Stimulated activated naive CD8-positive, alpha-beta T cell treated with anti-CD3 and anti-CD28 coated beads, Interleukin-15, Interleukin-2, amounts not matched to agents 100 U/mL and 50 U/mL, for 24 hours (primary cell): ENCODE data around the gene CD244.
"Not testable (repeated sequence)": the region's sequence is repeated elsewhere in the genome, so short reads cannot be mapped to it uniquely, and the experiment has no call there.

ENCODE experiments used
- ATAC-seq: fragments of 150-1000 bp; cut with Tn5 transposase; one replicate; pipeline ENCODE4 v1.10.0; 2021
- DNase-seq: peaks from one replicate; pipeline ENCODE4 v3.0.0; 2021

CD244 gene

DNA sequence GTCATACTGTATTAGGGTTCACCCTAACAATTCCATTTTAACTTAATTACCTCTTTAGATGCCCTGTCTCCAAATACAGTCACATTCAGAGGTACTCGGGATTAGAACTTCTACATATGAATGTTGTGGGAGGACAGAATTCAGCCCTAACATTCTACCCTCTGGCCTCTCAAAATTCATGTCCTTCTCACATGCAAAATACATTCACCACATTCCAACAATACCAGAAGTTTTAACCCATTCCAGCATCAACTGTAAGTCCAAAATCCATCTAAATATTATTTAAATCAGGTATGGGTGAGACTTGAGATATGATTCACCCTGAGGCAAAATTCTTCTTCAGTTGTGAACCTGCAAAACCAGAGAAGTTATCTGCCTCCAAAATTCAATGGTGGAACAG, 52.2 kb downstream of the CD244 start:
- ATAC-seq (no peak), DNase-seq (no peak)

DNA sequence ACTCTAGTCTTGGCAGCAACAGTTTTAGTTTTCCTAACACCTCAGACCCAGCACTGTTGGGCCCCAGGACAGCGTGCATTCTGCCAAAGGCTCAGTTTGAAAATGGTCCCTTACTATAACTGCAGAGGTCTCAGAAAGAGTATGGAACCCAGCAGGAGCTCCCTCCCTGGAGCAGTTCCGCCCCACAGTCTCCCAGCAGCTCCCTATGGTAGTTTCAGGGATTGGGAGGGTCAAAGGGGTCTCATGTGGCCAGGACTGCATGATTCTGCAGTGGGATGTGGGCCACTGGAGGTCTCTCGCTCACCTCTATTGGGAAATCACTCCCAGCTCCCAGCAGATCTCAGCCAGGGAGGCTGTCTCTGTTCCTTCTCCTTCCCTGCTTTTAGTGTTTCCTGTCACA, 54.4 kb downstream of the CD244 start:
- no peak for ATAC-seq
- DNase-seq = no peak

DNA sequence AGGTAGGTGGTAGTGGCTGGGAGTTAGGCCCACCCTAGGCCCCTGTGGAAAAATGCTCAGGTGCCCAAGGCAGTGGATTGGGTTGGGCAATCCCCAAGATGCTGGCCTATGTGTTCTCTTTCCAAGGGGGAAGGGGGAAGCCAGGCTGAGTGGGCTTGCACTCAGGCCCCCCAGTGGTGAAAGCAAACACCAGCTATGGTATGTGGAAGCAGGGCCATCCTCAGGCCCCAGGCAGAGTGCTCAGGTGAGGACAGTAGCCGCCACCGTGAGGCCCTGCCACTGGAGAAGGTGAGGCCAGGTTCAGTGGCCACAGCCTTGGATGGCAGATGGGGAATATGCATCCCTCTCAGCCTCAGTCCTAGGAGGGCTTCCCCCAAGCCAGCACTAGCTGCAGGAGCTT, 54.9 kb downstream of the CD244 start:
- DNase-seq (no peak), ATAC-seq (no peak)

DNA sequence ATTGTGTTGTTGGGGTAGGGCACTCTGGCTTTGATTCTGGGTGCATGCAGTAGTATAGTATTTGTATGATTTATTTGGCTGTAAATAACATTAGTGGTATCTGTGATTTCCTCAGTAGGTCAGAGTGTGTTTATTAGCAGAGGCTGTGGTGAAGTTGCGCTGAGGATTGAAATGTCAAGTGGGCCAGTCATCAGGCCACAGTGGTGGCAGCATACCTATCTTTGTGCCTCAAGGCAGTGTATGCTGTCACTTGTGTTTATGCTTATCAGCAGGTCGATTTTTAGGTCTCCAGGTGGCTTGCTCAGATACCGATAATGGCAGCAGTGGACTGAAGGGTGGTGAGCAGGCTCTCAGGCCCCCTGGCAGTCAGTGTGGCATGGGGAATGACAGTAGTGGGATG, 55.4 kb downstream of the CD244 start:
- DNase-seq (no peak), ATAC-seq (peak; percentile 60)

DNA sequence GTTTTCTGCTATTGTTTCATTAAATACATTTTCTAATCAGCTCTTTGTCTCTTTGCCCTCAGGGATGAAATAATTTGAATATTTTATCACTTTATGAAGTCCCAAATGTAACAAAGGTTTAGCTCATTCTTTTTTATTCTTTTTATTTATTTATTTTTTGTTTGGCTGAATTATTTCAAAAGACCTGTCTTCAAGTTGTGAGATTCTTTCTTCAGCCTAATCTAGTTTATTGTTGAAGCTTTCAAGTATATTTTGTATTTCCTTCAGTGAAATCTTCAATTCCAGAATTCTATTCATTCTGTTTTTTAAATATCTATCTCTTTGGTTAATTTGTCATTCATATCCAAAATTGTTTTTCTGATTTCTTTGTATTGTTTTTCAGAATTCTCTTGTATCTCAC, 55.9 kb downstream of the CD244 start:
- DNase-seq (no peak), ATAC-seq (no peak)

DNA sequence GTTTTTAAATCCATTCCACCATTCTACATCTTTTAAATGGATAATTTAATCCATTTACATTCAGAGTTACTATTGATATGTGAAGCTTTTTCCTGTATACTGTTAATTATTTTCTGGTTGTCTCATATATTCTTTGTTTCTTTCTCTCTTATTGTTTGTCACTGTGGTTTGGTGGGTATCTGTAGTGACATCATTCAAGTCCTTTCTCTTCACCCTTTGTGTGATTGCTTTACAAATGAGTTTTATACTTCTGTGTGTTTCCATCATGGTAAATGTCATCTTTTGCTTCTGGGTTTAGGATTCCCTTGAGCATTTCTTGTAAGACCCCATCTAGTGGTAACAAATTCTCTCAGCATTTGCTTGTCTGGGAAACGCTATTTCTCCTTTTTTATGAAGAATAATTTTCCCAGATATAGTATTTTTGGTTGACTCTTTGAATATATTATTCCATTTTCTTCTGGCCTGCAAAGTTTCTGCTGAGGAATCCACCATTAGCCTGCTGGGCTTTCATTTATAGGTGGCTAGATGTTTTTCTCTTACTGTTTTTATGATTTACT, 56.5 kb downstream of the CD244 start:
- ATAC-seq = peak; percentile 79
- DNase-seq = no peak

DNA sequence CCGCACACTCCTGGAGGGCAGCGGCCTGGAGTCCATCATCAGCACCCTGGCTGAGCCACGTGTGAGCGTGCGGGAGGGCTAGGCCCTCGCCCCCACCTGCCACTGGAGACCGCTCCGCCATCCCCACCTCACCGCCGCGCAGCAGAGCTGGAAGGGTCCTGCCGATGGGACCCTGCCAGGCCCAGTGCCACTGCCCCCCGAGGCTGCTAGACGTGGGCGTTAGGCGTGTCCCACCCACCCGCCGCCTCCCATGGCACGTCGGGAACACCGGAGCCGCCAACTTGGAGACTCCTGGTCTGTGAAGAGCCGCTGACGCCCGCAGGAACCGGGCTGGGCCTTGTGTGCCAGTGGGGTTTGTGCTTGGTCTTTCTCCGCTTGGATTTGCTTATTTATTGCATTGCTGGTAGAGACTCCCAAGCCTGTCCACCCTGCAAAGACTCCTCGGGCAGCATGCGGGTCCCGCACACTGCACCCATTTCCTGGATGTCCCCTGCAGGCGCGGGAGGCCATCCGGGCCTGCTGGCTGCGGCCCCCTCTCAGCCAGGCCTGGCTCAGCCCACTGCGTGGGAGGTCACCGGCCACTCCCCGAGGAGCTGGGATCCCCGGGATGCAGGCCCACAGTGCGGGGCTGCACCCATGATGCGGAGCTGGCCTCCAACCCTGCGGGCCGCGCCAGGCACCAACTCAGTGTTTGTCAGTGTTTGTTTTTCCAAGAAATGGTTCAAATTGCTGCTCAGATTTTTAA, 60.7 kb downstream of the CD244 start:
- ATAC-seq (no peak), DNase-seq (no peak)

DNA sequence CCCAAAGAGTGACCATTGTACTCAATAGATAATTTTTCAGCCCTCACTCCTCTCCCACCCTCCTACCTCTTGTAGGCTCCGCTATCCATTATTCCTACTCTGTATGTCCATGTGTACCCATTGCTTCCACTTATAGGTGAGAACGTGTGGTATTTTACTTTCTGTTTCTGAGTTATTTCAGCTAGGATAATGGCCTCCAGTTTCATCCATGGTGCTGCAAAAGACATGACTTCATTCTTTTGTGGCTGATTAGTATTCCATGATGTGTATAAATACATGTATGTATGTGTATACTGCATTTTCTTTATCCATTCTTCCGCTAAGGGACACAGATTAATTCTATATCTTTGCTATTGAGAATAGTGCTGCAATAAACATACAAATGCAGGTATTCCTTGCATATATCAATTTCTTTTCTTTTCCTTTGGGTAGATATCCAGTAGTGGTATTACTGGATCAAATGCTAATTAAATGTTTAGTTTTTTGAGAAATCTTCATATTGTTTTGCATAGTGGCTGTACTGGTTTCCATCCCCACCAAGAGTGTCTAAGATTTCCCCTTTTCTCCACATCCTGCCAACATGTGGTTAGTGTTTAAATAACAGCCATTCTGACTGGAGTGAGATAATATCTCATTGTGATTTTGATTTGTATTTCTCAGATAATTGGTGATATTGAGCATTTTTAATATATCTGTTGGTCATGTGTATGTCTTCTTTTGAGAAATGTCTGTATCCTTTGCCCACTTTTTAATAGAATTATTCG, 61.9 kb downstream of the CD244 start:
- DNase-seq (no peak), ATAC-seq (peak; percentile 8)

DNA sequence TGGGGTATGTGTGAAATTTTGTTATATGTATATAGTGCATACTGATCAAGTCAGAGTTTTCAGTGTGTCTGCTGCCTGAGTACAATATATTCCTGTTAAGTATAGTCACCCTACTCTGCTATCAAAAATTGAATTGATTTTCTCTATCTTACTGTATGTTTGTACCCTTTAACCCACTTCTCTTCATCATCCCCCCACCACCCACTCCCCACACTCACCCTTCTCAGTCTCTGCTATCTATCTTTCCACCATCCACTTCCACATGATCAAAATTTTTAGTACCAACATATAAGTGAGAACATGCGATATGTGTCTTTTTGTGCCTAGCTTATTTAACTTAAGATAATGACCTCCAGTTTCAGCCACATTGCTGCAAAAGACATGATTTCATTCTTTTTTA, 62.5 kb downstream of the CD244 start:
- no peak for DNase-seq
- peak; percentile 8 for ATAC-seq

DNA sequence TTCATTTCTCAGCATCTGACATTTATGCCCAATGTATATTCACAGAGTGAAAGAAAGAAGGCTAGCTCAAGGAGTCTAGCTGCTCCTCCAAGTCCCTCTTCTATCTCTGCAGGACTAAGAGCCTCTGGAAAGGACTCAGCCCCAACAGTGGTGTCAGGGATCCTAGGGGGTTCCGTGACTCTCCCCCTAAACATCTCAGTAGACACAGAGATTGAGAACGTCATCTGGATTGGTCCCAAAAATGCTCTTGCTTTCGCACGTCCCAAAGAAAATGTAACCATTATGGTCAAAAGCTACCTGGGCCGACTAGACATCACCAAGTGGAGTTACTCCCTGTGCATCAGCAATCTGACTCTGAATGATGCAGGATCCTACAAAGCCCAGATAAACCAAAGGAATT, 63.0 kb downstream of the CD244 start:
- DNase-seq = no peak
- no peak for ATAC-seq

DNA sequence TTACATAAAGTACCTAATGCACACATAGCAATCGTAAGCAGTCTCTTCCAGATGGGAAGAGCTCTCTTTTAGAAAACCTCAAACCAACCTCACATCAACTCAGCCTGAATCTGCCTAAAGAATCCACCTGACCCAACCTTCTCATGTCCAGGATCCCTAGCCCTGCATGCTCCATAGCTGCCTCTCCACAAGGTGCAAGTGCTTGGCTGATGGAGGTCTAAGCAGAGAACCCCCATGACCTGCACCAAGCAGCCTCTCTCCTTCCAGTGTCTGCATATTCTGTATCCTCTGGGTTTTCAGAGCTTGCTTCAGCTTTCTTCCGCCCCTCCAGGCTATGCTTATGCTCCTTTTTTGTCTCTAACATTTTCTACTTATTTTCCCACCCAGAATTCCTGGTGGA, 64.2 kb downstream of the CD244 start:
- ATAC-seq (no peak), DNase-seq (no peak)

DNA sequence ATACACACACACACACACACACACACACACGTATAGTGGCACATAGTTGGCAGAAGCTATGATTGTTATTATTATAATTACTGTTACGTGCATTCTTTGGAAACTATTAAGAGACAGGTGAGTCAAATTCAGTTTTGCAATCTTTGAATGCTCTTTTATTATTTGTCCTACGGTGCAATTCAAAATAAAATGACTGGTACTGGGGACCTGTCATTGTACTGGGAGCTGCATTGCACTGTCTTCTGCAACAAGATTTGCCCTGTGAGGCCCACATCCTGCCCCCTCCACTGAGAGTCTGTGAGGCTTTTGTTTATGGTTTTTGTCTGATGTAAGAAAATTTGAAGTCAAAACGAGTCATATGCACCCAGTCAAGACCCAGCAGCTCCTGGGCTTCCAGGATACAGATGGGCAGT, 64.8 kb downstream of the CD244 start:
- ATAC-seq (peak; percentile 44), DNase-seq (peak; percentile 54)

DNA sequence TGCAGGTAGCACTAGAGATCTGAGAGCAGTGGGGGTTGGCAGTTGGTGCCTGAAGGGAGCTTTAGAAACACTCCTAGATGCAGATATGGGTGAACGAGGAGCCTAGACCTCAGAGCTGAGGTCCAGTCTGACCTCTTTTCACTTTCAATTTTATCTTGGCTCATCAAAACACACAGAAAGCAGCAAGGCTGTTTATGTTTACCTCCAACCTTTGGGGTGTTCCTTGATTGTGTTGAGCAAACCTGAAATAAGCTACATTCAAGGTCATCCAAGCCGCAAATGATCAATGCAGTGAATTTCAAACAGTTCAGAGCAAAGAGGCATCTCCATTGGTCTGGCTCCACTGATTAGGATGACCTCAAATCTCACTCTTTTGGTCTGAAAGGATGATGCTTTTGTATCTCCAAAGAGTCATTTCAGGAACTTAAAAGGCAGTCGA, 65.4 kb downstream of the CD244 start:
- DNase-seq (no peak), ATAC-seq (no peak)

DNA sequence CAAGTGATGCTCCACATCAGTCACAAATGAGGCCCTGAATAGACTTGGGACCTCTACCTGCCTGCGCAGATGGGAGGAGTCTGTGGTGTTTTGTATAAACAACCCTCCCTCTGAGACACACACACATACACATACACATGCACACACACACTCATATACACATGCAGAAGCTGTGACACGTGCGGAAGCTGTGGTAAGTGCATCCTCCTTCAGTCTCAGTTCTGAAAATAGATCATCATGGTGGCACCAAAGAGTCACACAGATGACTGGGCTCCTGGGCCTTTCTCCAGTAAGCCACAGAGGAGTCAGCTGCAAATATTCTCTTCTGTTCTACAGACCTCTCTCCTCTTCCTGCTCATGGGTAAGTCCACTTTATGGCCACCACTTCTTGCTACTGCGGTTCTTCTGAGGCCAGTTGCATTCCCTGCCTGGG, 66.7 kb downstream of the CD244 start, which contains the start of gene LY9:
TSS of gene LY9 (plus strand) at position 224 of the 433 bp plus-strand sequence. CDS start at position 238, 14 bp downstream.
- ATAC-seq (peak; percentile 85), DNase-seq (peak; percentile 67)

DNA sequence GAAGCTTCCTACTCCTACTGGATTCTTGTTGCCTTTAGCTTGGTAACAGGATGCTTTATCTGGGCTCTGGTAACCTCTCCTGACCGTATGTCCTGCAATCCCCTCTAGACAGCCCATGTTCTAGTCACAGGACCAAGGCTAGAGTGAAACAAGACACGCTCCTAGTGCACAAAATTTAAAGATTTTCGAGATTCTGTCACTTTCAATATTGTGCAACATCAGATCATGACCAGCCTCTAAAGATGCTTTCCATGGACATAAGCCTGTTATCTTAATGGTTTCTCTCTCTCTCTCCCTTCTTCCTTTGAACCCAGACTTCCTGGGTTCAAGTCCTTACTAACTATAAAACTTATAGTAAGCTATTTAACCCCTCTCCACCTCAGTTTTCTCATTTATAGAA, 68.3 kb downstream of the CD244 start:
- no peak for DNase-seq
- ATAC-seq = no peak

DNA sequence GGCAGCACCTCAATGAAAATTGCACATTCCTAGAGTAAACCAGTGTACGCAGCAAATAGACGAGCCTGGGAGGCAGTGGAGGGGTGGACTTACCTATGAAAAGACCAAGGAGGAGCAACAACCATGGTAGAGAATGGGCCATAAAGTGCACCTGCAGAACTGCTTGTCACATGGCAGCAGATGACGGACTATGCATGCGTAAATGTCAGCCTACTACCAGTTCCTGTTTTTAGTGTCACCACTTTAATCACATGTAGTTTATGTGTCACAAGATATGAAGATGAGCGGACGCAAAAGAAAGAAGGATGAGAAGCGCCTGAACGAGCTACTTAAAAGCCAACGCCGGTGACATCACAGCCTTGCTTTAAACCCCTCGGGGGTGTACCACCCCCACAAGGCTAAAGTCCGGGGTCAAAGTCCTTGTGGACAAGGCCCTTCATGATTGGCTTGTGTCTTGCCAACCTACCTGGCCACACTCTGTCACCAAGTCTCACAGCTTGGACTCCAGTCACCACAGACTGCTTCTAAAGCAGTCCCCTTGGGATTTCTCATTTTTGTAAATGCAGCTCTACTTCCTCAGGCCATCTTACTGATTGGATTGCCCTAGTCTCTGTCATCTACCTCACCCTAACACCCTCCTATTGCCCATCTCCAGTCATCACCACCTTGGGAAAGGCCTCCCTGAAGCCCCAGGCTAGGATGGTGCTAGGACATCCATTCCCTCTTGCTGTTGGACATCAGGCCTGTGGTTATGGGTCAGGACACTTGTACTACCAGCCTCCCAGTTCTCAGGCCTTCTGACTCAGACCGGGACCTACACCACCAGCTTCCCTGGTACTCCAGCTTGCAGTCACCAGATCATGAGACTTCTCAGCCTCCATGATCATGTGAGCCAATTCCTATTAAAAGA, 72.7 kb downstream of the CD244 start:
- DNase-seq = no peak
- ATAC-seq = peak; percentile 74

DNA sequence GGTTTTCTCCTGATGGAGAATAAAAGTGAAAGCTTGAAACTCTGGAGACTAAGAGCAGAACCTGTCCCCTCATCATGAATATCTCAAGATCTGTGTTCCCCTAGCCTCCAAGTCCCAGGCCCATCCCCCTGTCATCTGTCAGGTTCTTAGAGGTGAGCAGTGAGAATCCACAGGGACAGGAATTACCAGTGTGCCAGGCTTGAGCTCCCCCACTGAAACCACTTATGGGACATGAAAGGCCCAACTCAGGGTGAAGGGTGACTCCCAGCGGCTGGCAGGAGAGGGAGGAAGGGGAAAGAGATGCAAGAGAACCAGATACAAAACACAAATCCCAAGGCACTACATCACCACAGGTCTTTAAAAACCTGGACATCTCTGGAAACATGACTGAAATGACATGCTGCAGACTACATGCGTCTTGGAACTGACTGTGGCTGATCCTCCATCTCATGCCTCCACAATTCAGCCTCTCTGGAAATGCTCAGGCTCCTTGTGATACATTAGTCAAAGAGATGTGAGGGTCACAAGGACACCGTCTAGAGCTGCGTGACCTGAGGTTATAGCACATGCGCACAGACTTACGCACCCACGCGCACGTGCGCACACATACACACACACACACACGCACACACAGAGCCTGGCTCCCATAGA, 73.5 kb downstream of the CD244 start:
- ATAC-seq = no peak
- no peak for DNase-seq

DNA sequence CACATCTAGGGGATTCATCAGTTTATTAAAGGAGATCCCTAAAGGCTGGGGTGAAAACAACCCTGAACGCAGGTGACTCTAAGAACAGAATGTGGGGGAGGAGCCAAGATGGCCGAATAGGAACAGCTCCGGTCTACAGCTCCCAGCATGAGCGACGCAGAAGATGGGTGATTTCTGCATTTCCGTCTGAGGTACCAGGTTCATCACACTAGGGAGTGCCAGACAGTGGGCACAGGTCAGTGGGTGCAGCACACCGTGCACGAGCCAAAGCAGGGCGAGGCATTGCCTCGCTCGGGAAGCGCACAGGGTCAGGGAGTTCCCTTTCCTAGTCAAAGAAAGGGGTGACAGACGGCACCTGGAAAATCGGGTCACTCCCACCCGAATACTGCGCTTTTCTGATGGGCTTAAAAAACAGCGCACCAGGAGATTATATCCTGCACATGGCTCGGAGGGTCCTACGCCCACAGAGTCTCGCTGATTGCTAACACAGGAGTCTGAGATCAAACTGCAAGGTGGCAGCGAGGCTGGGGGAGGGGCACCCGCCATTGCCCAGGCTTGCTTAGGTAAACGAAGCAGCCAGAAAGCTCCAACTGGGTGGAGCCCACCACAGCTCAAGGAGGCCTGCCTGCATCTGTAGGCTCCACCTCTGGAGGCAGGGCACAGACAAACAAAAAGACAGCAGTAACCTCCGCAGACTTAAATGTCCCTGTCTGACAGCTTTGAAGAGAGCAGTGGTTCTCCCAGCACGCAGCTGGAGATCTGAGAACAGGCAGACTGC, 79.5 kb downstream of the CD244 start:
- ATAC-seq, DNase-seq: not testable (repeated sequence)

DNA sequence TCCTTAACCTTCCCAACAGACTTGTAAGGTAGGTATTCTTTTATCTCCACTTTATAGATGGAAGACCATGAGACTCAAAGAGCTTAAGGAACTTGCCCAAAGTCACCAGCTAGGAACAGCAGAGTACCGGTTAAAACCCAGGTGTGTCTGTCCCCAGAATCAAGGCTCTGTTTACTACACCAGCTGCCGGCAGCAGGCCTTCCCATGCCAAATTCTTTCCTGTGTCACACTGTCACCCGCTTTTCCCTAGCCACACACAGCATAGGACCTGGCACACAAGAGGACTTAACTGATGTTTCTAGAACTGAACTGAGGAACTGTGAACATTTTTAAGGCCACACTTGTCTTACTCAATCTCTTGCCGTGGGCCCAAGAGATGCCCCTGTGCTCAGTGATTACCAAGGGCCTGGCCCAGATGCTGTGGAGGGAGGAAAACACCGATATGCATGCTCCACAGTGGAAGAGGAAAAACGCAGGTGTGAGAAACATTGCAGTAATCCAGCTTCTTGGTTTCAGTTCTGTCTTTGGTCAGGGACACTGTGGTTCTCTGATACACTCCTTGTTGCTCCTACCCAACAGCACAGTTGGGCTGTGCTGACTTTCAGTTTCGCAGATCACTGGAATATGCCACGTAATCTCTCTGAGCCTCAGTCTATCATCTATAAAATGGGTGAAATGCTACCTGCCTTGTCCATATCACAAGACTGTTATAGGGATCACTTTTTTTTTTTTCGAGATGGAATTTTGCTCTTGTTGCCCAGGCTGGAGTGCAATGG, 80.6 kb downstream of the CD244 start:
- DNase-seq = no peak
- ATAC-seq = peak; percentile 85

DNA sequence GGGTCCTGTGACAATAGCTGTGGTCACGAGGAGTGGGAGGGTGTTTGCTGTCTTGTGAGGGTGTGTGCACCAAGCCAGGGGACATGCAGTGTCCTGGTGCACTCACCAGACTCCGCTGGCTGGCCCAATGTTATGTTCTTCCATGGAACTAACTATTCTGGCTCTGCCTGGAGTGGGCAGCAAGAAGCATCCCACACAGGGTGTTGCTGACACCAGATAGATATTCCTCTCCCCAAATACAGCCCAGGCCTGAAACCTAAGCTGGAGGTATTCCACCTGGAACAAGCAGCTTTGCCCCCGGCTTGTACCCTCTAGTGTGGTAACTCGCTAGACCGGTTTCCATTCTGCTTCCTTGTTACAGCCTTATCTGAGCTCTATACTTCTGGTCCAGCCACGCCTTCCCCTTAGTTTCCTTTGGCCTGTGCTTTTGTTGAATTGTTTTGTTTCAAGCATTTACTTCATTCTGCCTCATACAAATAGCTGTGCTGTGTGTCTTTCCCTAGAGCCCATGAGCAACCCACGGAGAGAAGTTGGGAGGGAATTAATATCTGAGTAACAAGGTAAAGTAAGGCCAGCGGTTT, 81.4 kb downstream of the CD244 start:
- DNase-seq (no peak), ATAC-seq (no peak)
